Measurements from ENCODE around the gene UBA6. TPM values are rescaled to one million over a fixed set of nuclear protein-coding genes. Genes with fewer than 3 reads are reported as not detected.

Gene UBA6
- total and polyA plus RNA-seq, 7 donors, result 3.3 to 37.9 (median 14.3) TPM

- WGBS, 3 donors, result 89 to 100% (median 96%) methylated on average over 1 of the region's 1 CpG
- H3K27me3 ChIP-seq (ENCODE audit: insufficient read depth in 3 of 3, low read length in 2 of 3), result no peaks in the 10 kb centered on the region
- ATAC-seq (no peak), DNase-seq (no peak)
- no peak overlapping the region for H3K4me3 ChIP-seq
- no peaks in the 10 kb centered on the region for H3K9me3 ChIP-seq
- intact Hi-C loops (cut with DNase I), result no loop called here
- H3K36me3 ChIP-seq (ENCODE audit: insufficient read depth in 1 of 2, low read depth in 1 of 2), result peaks cover 0 to 23% of the 10 kb centered on the region in 2 donors
- no peaks in the 10 kb centered on the region for H3K4me1 ChIP-seq
- TF ChIP-seq CTCF (IDR thresholded peaks at IDR 0.05), result no peak
- no peak overlapping the region for H3K27ac ChIP-seq
Observed at GRCh38 chr4:67684839-67685531, 16.0 kb downstream of the UBA6 start.

- Histone ChIP-seq H3K4me1 (no peaks in the 10 kb centered on the region), H3K9me3 (no peaks in the 10 kb centered on the region), H3K27me3 (ENCODE audit: insufficient read depth in 3 of 3, low read length in 2 of 3) (no peaks in the 10 kb centered on the region), H3K4me3 (no peak overlapping the region), H3K27ac (no peak overlapping the region), H3K36me3 (ENCODE audit: insufficient read depth in 1 of 2, low read depth in 1 of 2) (peaks cover 0 to 39% of the 10 kb centered on the region in 2 donors)
- DNase-seq (no peak), ATAC-seq (no peak)
- 91 to 98% (median 96%) methylated on average over 1 of the region's 1 CpG for WGBS, 3 donors
- intact Hi-C loops (cut with DNase I), result no loop called here
- no peak for TF ChIP-seq CTCF (IDR thresholded peaks at IDR 0.05)
Observed at GRCh38 chr4:67682266-67682665, 18.7 kb downstream of the UBA6 start.

GRCh38 chr4:67680581-67681222 is 20.3 kb downstream of the UBA6 start:
- H3K27ac ChIP-seq, result no peak overlapping the region
- intact Hi-C loops (cut with DNase I), result no loop called here
- no peaks in the 10 kb centered on the region for H3K4me1 ChIP-seq
- no peaks in the 10 kb centered on the region for H3K9me3 ChIP-seq
- TF ChIP-seq CTCF (IDR thresholded peaks at IDR 0.05), result no peak
- H3K36me3 ChIP-seq (ENCODE audit: insufficient read depth in 1 of 2, low read depth in 1 of 2), result peaks cover 3 to 54% of the 10 kb centered on the region in 2 donors
- WGBS, 3 donors, result 96 to 99% (median 98%) methylated on average over 2 of the region's 2 CpGs
- no peaks in the 10 kb centered on the region for H3K27me3 ChIP-seq (ENCODE audit: insufficient read depth in 3 of 3, low read length in 2 of 3)
- H3K4me3 ChIP-seq, result no peak overlapping the region
- no peak for DNase-seq
- ATAC-seq, result no peak

DNA sequence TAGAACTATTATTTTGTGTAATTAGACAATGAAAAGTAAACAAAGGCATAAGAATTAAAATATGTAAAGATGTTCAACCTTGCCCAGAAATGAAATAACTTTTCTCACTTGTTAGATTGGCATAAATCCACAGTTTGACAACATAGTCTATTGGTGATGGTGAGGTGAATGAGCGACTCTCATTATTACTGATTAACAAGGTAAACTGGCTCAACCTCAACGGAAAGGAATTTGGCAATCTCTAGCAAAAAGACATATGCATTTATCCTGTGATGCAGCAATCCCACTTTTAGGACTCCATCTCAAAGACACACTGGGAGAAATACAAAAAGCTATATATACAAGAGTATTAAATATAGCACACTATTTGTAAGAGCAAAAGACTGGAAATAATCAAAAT is 22.3 kb downstream of the UBA6 start:
- no peak for TF ChIP-seq CTCF (IDR thresholded peaks at IDR 0.05)
- WGBS, 3 donors, result 94 to 98% (median 96%) methylated on average over 2 of the region's 2 CpGs
- DNase-seq (no peak), ATAC-seq (no peak)
- no peaks in the 10 kb centered on the region for H3K9me3 ChIP-seq
- peaks cover 5 to 75% of the 10 kb centered on the region in 2 donors for H3K36me3 ChIP-seq (ENCODE audit: insufficient read depth in 1 of 2, low read depth in 1 of 2)
- H3K4me3 ChIP-seq, result no peak overlapping the region
- no peak overlapping the region for H3K27ac ChIP-seq
- no peaks in the 10 kb centered on the region for H3K27me3 ChIP-seq (ENCODE audit: insufficient read depth in 3 of 3, low read length in 2 of 3)
- no peaks in the 10 kb centered on the region for H3K4me1 ChIP-seq
- intact Hi-C loops (cut with DNase I), result loop anchor here in 1 of 2 donors (10.0 kb wide), 1 partner anchor 54 kb away; no protein-coding TSS in a partner anchor
